HCT116 (cell line): ENCODE data around the gene BCKDK. TPM values are rescaled to one million over a fixed set of nuclear protein-coding genes. Genes with fewer than 3 reads are reported as not detected.

ENCODE experiments used
- ATAC-seq: fragments of 200-7000 bp; cut with Tn5 transposase; 2 replicates; pipeline ENCODE4 v1.9.1; 2020; ENCODE audit warnings: mild to moderate bottlenecking, moderate library complexity
- BruUV-seq: library from RNA; stranded (reverse); fragments of 400-500 nt; replicated peaks from 2 replicates; lab custom pipeline; 2021; lab: Mats Ljungman, UMichigan
- CTCF ChIA-PET: fragments of 300-600 bp; sonication (Branson Sonifier 250); formaldehyde crosslinking; loops from one replicate; lab custom pipeline; 2021; ENCODE audit warnings: antibody characterized with exemption; lab: Charles Lee
- POLR2A ChIA-PET: fragments of 300-600, 350-600 bp; sonication (Branson Sonifier 250); formaldehyde crosslinking; loops from one replicate; lab custom pipeline; 2021; ENCODE audit warnings: antibody characterized with exemption; lab: Charles Lee
- RAD21 ChIA-PET, 2 experiments: fragments of 300-600 bp; sonication (Branson Sonifier 250); formaldehyde crosslinking; loops; one replicate each; lab custom pipeline; 2023; ENCODE audit warnings: low total read pairs in 2 of 2; ENCODE audit not compliant: uncharacterized antibody in 2 of 2, unreplicated experiment in 2 of 2, low non-redundant PET in 1 of 2; lab: Charles Lee
- DNase-seq: peaks from one replicate; pipeline ENCODE4 v3.0.0-alpha.2; 2010; ENCODE audit warnings: low read depth, low spot score
- H2AFZ ChIP-seq: fragments of 200-600 bp; shearing (Covaris generic), sonication (generic); 2 replicates; pipeline ENCODE4 v1.6.1; 2017; ENCODE audit warnings: low read depth, mixed run types, mixed read lengths, antibody characterized with exemption, low read length; ENCODE audit not compliant: poor library complexity, severe bottlenecking
- H3K27ac ChIP-seq: 2 replicates; pipeline ENCODE4 v1.5.1; 2012; ENCODE audit warnings: low read depth, low read length
- H3K27me3 ChIP-seq: fragments of 200-600 bp; sonication (generic); 2 replicates; pipeline ENCODE4 v1.6.1; 2016; ENCODE audit warnings: mixed run types, low read length, mixed read lengths; ENCODE audit not compliant: insufficient read depth
- H3K36me3 ChIP-seq, 2 experiments: fragments of 200-500 bp in 1 of 2; fragments of 200-600 bp in 1 of 2; sonication (Bioruptor generic) in 1 of 2; sonication (generic) in 1 of 2; 2 replicates each; pipeline versions ENCODE4 v1.5.1 to v1.6.1; 2014 to 2016; ENCODE audit warnings: low read length in 2 of 2, inconsistent platforms in 1 of 2, mixed read lengths in 1 of 2, mixed run types in 1 of 2; ENCODE audit not compliant: insufficient read depth in 2 of 2, control insufficient read depth in 1 of 2
- H3K4me1 ChIP-seq, 2 experiments: fragments of 200-600 bp in 1 of 2; sonication (generic) in 1 of 2; 2 replicates each; pipeline versions ENCODE4 v1.5.1 to v1.6.1; 2012 to 2017; ENCODE audit warnings: low read length in 2 of 2, inconsistent platforms in 1 of 2, mild to moderate bottlenecking in 1 of 2, mixed read lengths in 1 of 2, mixed run types in 1 of 2, moderate library complexity in 1 of 2; ENCODE audit not compliant: insufficient read depth in 2 of 2, control insufficient read depth in 1 of 2
- H3K4me2 ChIP-seq: fragments of 200-600 bp; sonication (generic); 2 replicates; pipeline ENCODE4 v1.6.1; 2017; ENCODE audit warnings: mixed run types, low read length, mixed read lengths
- H3K4me3 ChIP-seq, 2 experiments: fragments of 200-600 bp in 1 of 2; sonication (generic) in 1 of 2; replicated peaks in 1 of 2; 2 replicates each; pipeline ENCODE4 v1.5.1; 2011 to 2016; ENCODE audit warnings: low read length in 2 of 2, control low read depth in 1 of 2, low read depth in 1 of 2, mild to moderate bottlenecking in 1 of 2, mixed read lengths in 1 of 2, mixed run types in 1 of 2
- H3K79me2 ChIP-seq: fragments of 200-600 bp; sonication (generic); 2 replicates; pipeline ENCODE4 v1.6.1; 2017; ENCODE audit warnings: mild to moderate bottlenecking, mixed run types, low read length, moderate library complexity, mixed read lengths; ENCODE audit not compliant: insufficient read depth
- H3K9ac ChIP-seq: fragments of 200-600 bp; sonication (generic); 2 replicates; pipeline ENCODE4 v1.6.1; 2016; ENCODE audit warnings: low read length, mixed read lengths
- H3K9me2 ChIP-seq: fragments of 200-600 bp; sonication (generic), shearing (Covaris generic); 2 replicates; pipeline ENCODE4 v1.6.1; 2017; ENCODE audit warnings: mixed run types, mild to moderate bottlenecking, moderate library complexity; ENCODE audit not compliant: insufficient read depth
- H3K9me3 ChIP-seq, 2 experiments: fragments of 200-500 bp in 1 of 2; fragments of 200-600 bp in 1 of 2; sonication (Bioruptor generic) in 1 of 2; sonication (generic) in 1 of 2; 2 replicates each; pipeline ENCODE4 v1.6.1; 2014 to 2017; ENCODE audit warnings: low read length in 2 of 2, mixed read lengths in 2 of 2, inconsistent platforms in 1 of 2, low read depth in 1 of 2, mild to moderate bottlenecking in 1 of 2, mixed run types in 1 of 2, moderate library complexity in 1 of 2; ENCODE audit not compliant: control insufficient read depth in 1 of 2, insufficient read depth in 1 of 2
- H4K20me1 ChIP-seq: fragments of 200-600 bp; sonication (generic), shearing (Covaris generic); 2 replicates; pipeline ENCODE4 v1.6.1; 2017; ENCODE audit warnings: mixed run types, mild to moderate bottlenecking, moderate library complexity; ENCODE audit not compliant: insufficient read depth
- ATF3 ChIP-seq: IDR thresholded peaks from 2 replicates; pipeline ENCODE4 v1.6.1; 2012
- CEBPB ChIP-seq: IDR thresholded peaks from 2 replicates; pipeline ENCODE4 v1.6.1; 2012; ENCODE audit warnings: low read depth
- CTCF ChIP-seq, 3 experiments: fragments of 200-600 bp in 1 of 3; sonication (generic) in 1 of 3; IDR thresholded peaks in 2 of 3; conservative IDR thresholded peaks in 1 of 3; 2 replicates each; pipeline ENCODE4 v1.5.1; 2012 to 2017; ENCODE audit warnings: low read depth in 2 of 3, low read length in 2 of 3, antibody characterized with exemption in 1 of 3, borderline replicate concordance in 1 of 3, control low read depth in 1 of 3, mild to moderate bottlenecking in 1 of 3, mixed read lengths in 1 of 3, mixed run types in 1 of 3, moderate library complexity in 1 of 3; ENCODE audit not compliant: insufficient read depth in 1 of 3
- EGR1 ChIP-seq: IDR thresholded peaks from 2 replicates; pipeline ENCODE4 v1.6.1; 2012; ENCODE audit warnings: low read depth
- ELF1 ChIP-seq: IDR thresholded peaks from 2 replicates; pipeline ENCODE4 v1.6.1; 2012; ENCODE audit warnings: low read depth, borderline replicate concordance
- EZH2 ChIP-seq: fragments of 200-600 bp; sonication (generic); IDR thresholded peaks from 2 replicates; pipeline ENCODE4 v1.6.1; 2017; ENCODE audit warnings: antibody characterized with exemption, mixed run types
- EZH2phosphoT487 ChIP-seq: fragments of 200-600 bp; IDR thresholded peaks from 2 replicates; pipeline ENCODE4 v1.6.1; 2018; ENCODE audit warnings: antibody characterized with exemption, borderline replicate concordance
- JUND ChIP-seq: IDR thresholded peaks from 2 replicates; pipeline ENCODE4 v1.6.1; 2012
- MAX ChIP-seq: IDR thresholded peaks from 2 replicates; pipeline ENCODE4 v1.6.1; 2012
- POLR2A ChIP-seq: IDR thresholded peaks from 2 replicates; pipeline ENCODE4 v1.7.0; 2011; ENCODE audit warnings: borderline replicate concordance; ENCODE audit not compliant: insufficient read depth, insufficient read length; ENCODE audit errors: extremely low read depth
- POLR2AphosphoS5 ChIP-seq: IDR thresholded peaks from 2 replicates; pipeline ENCODE4 v1.6.1; 2011; ENCODE audit warnings: mild to moderate bottlenecking, low read depth, low read length, moderate library complexity
- RAD21 ChIP-seq: IDR thresholded peaks from 2 replicates; pipeline ENCODE4 v1.6.1; 2012; ENCODE audit warnings: low read depth, mild to moderate bottlenecking
- REST ChIP-seq: IDR thresholded peaks from 2 replicates; pipeline ENCODE4 v1.6.1; 2012; ENCODE audit warnings: low read depth
- SP1 ChIP-seq: IDR thresholded peaks from 2 replicates; pipeline ENCODE4 v1.6.1; 2012; ENCODE audit warnings: low read depth
- SRF ChIP-seq: IDR thresholded peaks from 2 replicates; pipeline ENCODE4 v1.6.1; 2012; ENCODE audit warnings: low read depth
- YY1 ChIP-seq: IDR thresholded peaks from 2 replicates; pipeline ENCODE4 v1.6.1; 2011; ENCODE audit warnings: low read length, low read depth, moderate library complexity, mild to moderate bottlenecking; ENCODE audit not compliant: insufficient replicate concordance; ENCODE audit errors: extremely low read depth
- ZBTB33 ChIP-seq: IDR thresholded peaks from 2 replicates; pipeline ENCODE4 v1.6.1; 2011; ENCODE audit warnings: mild to moderate bottlenecking, low read length, moderate library complexity; ENCODE audit not compliant: insufficient replicate concordance; ENCODE audit errors: extremely low read depth
- ZFX ChIP-seq: fragments of 450-650 bp; IDR thresholded peaks from 2 replicates; pipeline ENCODE4 v1.6.1; 2017
- ZNF274 ChIP-seq: fragments of 200-500 bp; sonication (Bioruptor generic); IDR thresholded peaks from 2 replicates; pipeline ENCODE4 v1.6.1; 2014; ENCODE audit warnings: mild to moderate bottlenecking, low read depth, low read length, inconsistent platforms
- intact Hi-C: fragments of 100-400 bp; cut with micrococcal nuclease; formaldehyde crosslinking; loops from 2 replicates; pipeline ENCODE4 v1.10.0; 2022
- total RNA-seq: library from RNA; stranded (reverse); gene quantifications from one replicate; pipeline ENCODE4 v1.2.1, GENCODE V29; 2021; ENCODE audit not compliant: unreplicated experiment

The BCKDK gene
- total RNA-seq, 1 experiment from 2014 or later, result 60.7 TPM

- intact Hi-C loops, result no loop called here
- CTCF ChIA-PET, result no interaction called here
These were observed 17.7 kb downstream of the BCKDK start for GRCh38 chr16:31125844-31126243.

More at GRCh38 chr16:31125844-31126243, 17.7 kb downstream of the BCKDK start:
- ATAC-seq, result no peak
- peaks cover 6 to 7% of the 10 kb centered on the region in 2 experiments; a peak in 3 of 4 replicates for H3K36me3 ChIP-seq
- H3K9me2 ChIP-seq, result no peaks in the 10 kb centered on the region
- H3K27me3 ChIP-seq, result no peaks in the 10 kb centered on the region
- ChIA-PET RAD21 (no interaction called here), POLR2A (interaction anchor here (1.7 kb wide), 1 partner anchor 8 kb away, joined by 7 read pairs; the partner anchor contains the start of gene KAT8)
- DNase-seq, result no peak
- no peaks in the 10 kb centered on the region for H4K20me1 ChIP-seq
- H3K9ac ChIP-seq, result no peak overlapping the region
- TF ChIP-seq ZFX (no peak), POLR2A (no peak), RAD21 (no peak), ATF3 (no peak), SP1 (no peak), JUND (no peak), MAX (no peak), POLR2AphosphoS5 (no peak), REST (no peak), CTCF (IDR thresholded peaks at IDR 0.05 in 2 of 3, conservative IDR thresholded peaks at IDR 0.05 in 1 of 3; ENCODE audit: borderline replicate concordance in 1 of 3, insufficient read depth in 1 of 3, low read depth in 2 of 3, low read length in 2 of 3) (no peak), CEBPB (no peak), ZNF274 (no peak), SRF (no peak), EGR1 (no peak), EZH2 (no peak), ZBTB33 (no peak), ELF1 (no peak), EZH2phosphoT487 (no peak), YY1 (no peak)
- TF ChIP-seq, all 23 proteins: peak for 0
- no peaks in the 10 kb centered on the region for H3K9me3 ChIP-seq
- no peak overlapping the region for H2AFZ ChIP-seq
- no peak overlapping the region for H3K4me3 ChIP-seq
- no peak overlapping the region for H3K27ac ChIP-seq
- no peak overlapping the region for H3K4me2 ChIP-seq
- no TSS peak for BruUV-seq
- peaks cover 7% of the 10 kb centered on the region in 2 experiments for H3K4me1 ChIP-seq
- H3K79me2 ChIP-seq, result no peaks in the 10 kb centered on the region
